ENCODE results near the gene NFIB.

The NFIB gene

GRCh38 chr9:14344941-14345353, 31.0 kb upstream of the NFIB start:
- no peak for DNase-seq

- peak; percentile 56 for DNase-seq
Measured at GRCh38 chr9:14344053-14344524, 30.1 kb upstream of the NFIB start.

- DNase-seq: no peak
Measured at GRCh38 chr9:14343261-14344031, 29.5 kb upstream of the NFIB start.

- DNase-seq: no peak
Measured at GRCh38 chr9:14342736-14343135, 28.8 kb upstream of the NFIB start.

- no peak for DNase-seq
Measured at GRCh38 chr9:14341437-14342122, 27.6 kb upstream of the NFIB start.

- no peak for DNase-seq
Measured at GRCh38 chr9:14340994-14341393, 27.1 kb upstream of the NFIB start.

GRCh38 chr9:14340219-14340873, 26.4 kb upstream of the NFIB start:
- DNase-seq: no peak

- no peak for DNase-seq
Measured at GRCh38 chr9:14339746-14340145, 25.8 kb upstream of the NFIB start.

GRCh38 chr9:14337615-14338014, 23.7 kb upstream of the NFIB start:
- DNase-seq: no peak

DNA sequence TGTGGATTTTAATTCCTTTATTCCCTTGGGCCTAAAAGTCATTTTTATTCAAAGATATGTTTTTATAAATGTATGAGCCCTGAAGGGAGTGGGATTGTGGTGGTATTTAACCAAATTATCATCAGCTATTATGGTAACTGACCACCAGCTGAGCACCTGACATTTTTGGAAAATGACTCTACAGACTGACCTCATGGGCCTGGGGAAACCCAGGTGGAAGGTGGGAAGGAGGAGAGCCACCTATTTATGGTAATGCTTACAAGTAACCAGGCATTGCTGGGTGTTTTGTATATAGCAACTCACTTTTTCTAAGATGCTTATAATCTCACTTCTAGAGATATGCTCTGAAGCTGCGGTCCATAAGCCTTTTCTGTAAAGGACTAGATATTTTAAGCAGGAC, 22.3 kb upstream of the NFIB start:
- DNase-seq: no peak

GRCh38 chr9:14331120-14331519, 17.2 kb upstream of the NFIB start:
- no peak for DNase-seq

- DNase-seq: no peak
Measured at GRCh38 chr9:14327036-14327435, 13.1 kb upstream of the NFIB start.

DNA sequence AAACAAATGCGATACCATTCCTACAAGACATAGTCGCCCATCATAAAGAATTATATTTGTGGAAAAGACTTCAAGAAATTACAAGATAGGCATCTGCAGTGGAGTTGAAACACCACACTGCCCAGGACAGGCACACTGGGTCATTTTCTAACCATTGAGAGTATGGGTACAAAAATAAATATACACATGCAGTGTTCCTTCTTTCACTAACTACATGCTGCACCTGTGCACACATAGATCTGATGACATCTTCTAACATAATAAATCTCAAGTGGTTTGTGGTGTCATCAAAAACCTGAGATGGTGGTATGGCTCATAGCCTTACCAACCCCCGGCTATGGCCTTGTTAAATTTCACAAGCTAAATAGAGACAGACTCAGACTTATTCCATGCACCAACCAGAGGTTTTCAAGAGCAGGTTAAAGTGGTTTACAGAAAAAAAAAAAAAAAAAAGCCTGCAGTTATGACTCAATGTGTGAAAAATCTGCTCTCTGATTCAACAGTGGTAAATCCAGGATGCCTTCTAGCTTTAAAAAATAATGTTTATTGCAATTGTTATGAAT, 12.4 kb upstream of the NFIB start:
- peak; percentile 87 for DNase-seq

DNA sequence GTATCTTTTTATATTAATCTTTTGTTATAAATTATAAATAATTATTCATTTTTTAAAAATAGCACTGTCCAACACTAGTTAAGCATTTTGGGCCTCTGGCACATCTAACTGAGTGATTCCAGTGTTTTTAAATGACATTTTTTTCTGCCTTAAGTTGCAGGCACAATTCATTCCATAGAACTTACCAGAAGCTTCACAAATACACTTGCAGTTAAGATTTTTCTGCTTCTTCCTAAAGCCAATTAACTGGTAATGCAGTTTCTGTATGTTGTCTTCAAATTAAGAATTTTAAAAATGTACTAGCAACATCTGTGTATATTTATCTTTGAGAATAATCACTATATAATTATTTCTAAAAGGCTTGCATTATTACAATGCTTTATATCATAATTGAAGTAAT, 11.2 kb upstream of the NFIB start:
- no peak for DNase-seq

GRCh38 chr9:14323985-14324650, 10.2 kb upstream of the NFIB start:
- no peak for DNase-seq

- peak; percentile 50 for DNase-seq
Measured at GRCh38 chr9:14323083-14323971, 9.4 kb upstream of the NFIB start.

- DNase-seq: peak; percentile 50
Measured at GRCh38 chr9:14322211-14323082, 8.5 kb upstream of the NFIB start.

GRCh38 chr9:14321517-14322130, 7.7 kb upstream of the NFIB start:
- peak; percentile 50 for DNase-seq

GRCh38 chr9:14320271-14321181, 6.6 kb upstream of the NFIB start:
- no peak for DNase-seq
